ENCODE data around the gene ADNP2. TPM values are rescaled to one million over a fixed set of nuclear protein-coding genes. Genes with fewer than 3 reads are reported as not detected.

The ADNP2 gene
- total RNA-seq, 4 donors from 2014 or later, result 16.5 to 21.8 (median 16.8) TPM

DNA sequence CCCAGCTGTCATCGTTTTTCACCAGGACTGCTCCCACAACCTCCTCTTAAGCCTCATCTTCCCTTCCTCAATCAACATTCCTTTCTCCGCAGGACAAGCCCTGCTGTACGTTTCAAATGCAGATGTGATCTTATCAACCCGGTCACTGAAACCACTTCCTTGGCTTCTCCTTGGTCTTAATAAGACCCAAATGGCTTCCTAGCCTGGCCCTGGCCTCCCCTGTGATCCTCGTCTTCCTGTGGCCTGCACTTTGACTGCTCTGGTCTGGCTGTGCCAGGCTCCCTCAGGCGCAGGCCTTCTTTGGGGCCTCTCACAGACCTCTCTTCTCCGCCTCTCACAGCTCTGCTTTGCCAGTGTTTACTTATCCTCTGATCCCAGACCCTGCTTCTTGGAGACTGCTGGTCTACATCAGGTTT lies 4.7 kb upstream of the ADNP2 start:
- no peaks in the 10 kb centered on the region for H3K36me3 ChIP-seq
- WGBS, 2 donors, result 41 to 45% methylated on average over 7 of the region's 7 CpGs
- no peak overlapping the region for H3K27ac ChIP-seq
- H3K4me3 ChIP-seq, result no peak overlapping the region
- peaks cover 0 to 14% (median 0%) of the 10 kb centered on the region in 4 donors for H3K4me1 ChIP-seq
- no peak for DNase-seq (ENCODE audit: low spot score in 2 of 2)
- no peaks in the 10 kb centered on the region for H3K27me3 ChIP-seq
- no peaks in the 10 kb centered on the region for H3K9me3 ChIP-seq
- no peak for TF ChIP-seq CTCF (IDR thresholded peaks at IDR 0.05)
- TF ChIP-seq POLR2A (IDR thresholded peaks at IDR 0.05), result no peak
- no peak for TF ChIP-seq EP300 (IDR thresholded peaks at IDR 0.05)

GRCh38 chr18:80105369-80106167 lies 3.5 kb upstream of the ADNP2 start:
- Histone ChIP-seq H3K4me3 (no peak overlapping the region), H3K27ac (no peak overlapping the region), H3K4me1 (peaks cover 0 to 22% (median 6%) of the 10 kb centered on the region in 4 donors), H3K36me3 (no peaks in the 10 kb centered on the region), H3K9me3 (no peaks in the 10 kb centered on the region), H3K27me3 (no peaks in the 10 kb centered on the region)
- DNase-seq (ENCODE audit: low spot score in 2 of 2), result no peak
- 83 to 84% methylated on average over 13 of the region's 13 CpGs for whole genome bisulfite sequencing, 2 donors
- no peak for TF ChIP-seq POLR2A (IDR thresholded peaks at IDR 0.05)
- no peak for TF ChIP-seq CTCF (IDR thresholded peaks at IDR 0.05)

DNA sequence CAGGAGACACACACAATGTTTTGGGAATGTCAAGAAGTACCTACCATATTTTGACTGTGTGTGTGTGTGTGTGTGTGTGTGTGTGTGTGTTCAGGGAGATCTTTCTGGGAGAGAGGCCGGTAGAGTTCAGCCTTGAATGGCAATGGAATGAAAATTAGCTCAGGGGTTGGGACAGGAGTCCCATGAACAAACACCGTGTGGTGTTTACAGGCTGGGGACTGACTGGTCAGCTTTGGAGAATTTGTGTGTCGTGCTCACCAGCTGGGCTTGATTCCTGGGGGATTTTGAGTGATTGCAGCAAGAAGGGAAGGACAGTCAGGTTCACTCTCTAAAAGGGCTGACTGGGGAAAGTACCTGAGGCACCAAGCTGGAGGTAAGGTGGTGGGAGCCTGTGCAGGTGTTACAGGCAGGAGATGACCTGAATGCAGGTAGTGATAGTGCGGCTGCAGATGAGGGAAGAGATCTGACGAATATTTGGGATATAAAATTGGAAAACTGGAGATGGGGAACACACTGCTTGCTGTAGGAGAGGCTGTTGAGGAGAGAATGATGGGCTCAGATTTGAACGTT lies 2.5 kb upstream of the ADNP2 start:
- peak overlapping the region in 2 of 4 donors; percentile 96 to 99 for H3K27ac ChIP-seq
- H3K4me1 ChIP-seq, result peaks cover 0 to 29% (median 10%) of the 10 kb centered on the region in 4 donors
- H3K9me3 ChIP-seq, result no peaks in the 10 kb centered on the region
- no peak overlapping the region for H3K4me3 ChIP-seq
- no peaks in the 10 kb centered on the region for H3K36me3 ChIP-seq
- no peak for DNase-seq (ENCODE audit: low spot score in 2 of 2)
- no peaks in the 10 kb centered on the region for H3K27me3 ChIP-seq
- TF ChIP-seq CTCF (IDR thresholded peaks at IDR 0.05) (no peak), EP300 (IDR thresholded peaks at IDR 0.05) (no peak), POLR2A (IDR thresholded peaks at IDR 0.05) (no peak)
- WGBS, 2 donors, result 48 to 54% methylated on average over 6 of the region's 6 CpGs

DNA sequence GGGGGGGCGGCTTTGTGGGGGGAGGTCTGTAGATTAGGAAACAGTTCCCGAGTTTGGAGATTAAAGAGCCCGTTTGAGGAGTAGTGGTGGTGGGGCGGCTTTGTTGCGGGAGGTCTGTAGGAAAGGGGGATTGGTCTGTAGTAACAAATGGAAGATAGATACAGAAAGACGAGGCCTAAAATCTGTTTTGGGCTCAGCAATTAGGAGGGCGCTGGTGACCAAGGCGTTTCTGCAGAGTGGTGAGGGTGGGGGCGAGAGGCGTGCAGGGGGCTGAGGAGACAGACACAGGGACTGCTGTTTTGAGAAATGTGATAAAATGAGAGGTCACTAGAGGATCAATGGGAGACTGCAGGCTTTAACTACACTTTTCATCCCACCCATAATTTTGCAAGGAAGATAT lies 1.6 kb upstream of the ADNP2 start:
- no peaks in the 10 kb centered on the region for H3K27me3 ChIP-seq
- DNase-seq (ENCODE audit: low spot score in 2 of 2), result no peak
- TF ChIP-seq CTCF (IDR thresholded peaks at IDR 0.05) (no peak), EP300 (IDR thresholded peaks at IDR 0.05) (no peak), POLR2A (IDR thresholded peaks at IDR 0.05) (no peak)
- WGBS, 2 donors, result 58 to 60% methylated on average over 10 of the region's 10 CpGs
- no peaks in the 10 kb centered on the region for H3K9me3 ChIP-seq
- H3K36me3 ChIP-seq, result no peaks in the 10 kb centered on the region
- H3K4me3 ChIP-seq, result no peak overlapping the region
- peaks cover 0 to 31% (median 10%) of the 10 kb centered on the region in 4 donors for H3K4me1 ChIP-seq
- H3K27ac ChIP-seq, result peak overlapping the region in 2 of 4 donors; percentile 96 to 99

- H3K27ac ChIP-seq, result peak overlapping the region; percentile 79 to 99 (median 90)
- no peaks in the 10 kb centered on the region for H3K9me3 ChIP-seq
- WGBS, 2 donors, result 73 to 83% methylated on average over 23 of the region's 23 CpGs
- no peak for DNase-seq (ENCODE audit: low spot score in 2 of 2)
- no peaks in the 10 kb centered on the region for H3K36me3 ChIP-seq
- H3K4me3 ChIP-seq, result no peak overlapping the region
- H3K27me3 ChIP-seq, result no peaks in the 10 kb centered on the region
- H3K4me1 ChIP-seq, result peaks cover 0 to 34% (median 10%) of the 10 kb centered on the region in 4 donors
- TF ChIP-seq CTCF (IDR thresholded peaks at IDR 0.05) (no peak), POLR2A (IDR thresholded peaks at IDR 0.05) (no peak), EP300 (IDR thresholded peaks at IDR 0.05) (no peak)
Measured at GRCh38 chr18:80108121-80108536, 933 bp upstream of the ADNP2 start.

All from tibial nerve (tissue), 4 donors.